ENCODE results near the gene OPCML.

OPCML gene

GRCh38 chr11:132653237-132653636 lies 879.1 kb downstream of the OPCML start:
- TF ChIP-seq, protein P1, sequence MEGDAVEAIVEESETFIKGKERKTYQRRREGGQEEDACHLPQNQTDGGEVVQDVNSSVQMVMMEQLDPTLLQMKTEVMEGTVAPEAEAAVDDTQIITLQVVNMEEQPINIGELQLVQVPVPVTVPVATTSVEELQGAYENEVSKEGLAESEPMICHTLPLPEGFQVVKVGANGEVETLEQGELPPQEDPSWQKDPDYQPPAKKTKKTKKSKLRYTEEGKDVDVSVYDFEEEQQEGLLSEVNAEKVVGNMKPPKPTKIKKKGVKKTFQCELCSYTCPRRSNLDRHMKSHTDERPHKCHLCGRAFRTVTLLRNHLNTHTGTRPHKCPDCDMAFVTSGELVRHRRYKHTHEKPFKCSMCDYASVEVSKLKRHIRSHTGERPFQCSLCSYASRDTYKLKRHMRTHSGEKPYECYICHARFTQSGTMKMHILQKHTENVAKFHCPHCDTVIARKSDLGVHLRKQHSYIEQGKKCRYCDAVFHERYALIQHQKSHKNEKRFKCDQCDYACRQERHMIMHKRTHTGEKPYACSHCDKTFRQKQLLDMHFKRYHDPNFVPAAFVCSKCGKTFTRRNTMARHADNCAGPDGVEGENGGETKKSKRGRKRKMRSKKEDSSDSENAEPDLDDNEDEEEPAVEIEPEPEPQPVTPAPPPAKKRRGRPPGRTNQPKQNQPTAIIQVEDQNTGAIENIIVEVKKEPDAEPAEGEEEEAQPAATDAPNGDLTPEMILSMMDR (IDR thresholded peaks at IDR 0.05): no peak
- no peak for TF ChIP-seq ZFX (IDR thresholded peaks at IDR 0.05; ENCODE audit: borderline replicate concordance)
- no peak overlapping the region for H3K27ac ChIP-seq

GRCh38 chr11:132650969-132651720 lies 881.2 kb downstream of the OPCML start:
- no peak overlapping the region for H3K27ac ChIP-seq
- TF ChIP-seq, protein P1 (IDR thresholded peaks at IDR 0.05): no peak
- no peak for TF ChIP-seq ZFX (IDR thresholded peaks at IDR 0.05; ENCODE audit: borderline replicate concordance)

GRCh38 chr11:132649277-132649676 lies 883.0 kb downstream of the OPCML start:
- TF ChIP-seq, protein P1 (IDR thresholded peaks at IDR 0.05): no peak
- TF ChIP-seq ZFX (IDR thresholded peaks at IDR 0.05; ENCODE audit: borderline replicate concordance): no peak
- no peak overlapping the region for H3K27ac ChIP-seq

DNA sequence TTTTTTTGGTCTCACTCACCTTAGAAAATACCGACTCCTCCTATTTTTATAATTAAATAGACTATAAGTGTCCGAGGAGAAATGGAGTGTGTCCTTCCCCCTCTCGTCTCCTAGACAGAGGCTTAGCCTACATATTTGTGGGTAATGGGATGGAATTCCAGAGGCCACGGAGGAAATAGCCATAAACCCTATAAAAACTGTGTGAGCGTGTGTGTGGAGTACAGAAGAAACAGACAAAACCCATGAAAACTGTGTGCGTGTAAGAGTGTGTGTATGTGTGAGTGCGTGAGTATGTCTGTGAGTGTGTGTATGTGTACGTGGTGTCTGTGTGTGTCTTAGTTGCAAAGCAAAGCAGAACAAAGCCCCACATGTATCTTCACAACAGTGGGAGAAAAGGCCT lies 883.5 kb downstream of the OPCML start:
- TF ChIP-seq, protein P1 (IDR thresholded peaks at IDR 0.05): no peak
- TF ChIP-seq ZFX (IDR thresholded peaks at IDR 0.05; ENCODE audit: borderline replicate concordance): no peak
- no peak overlapping the region for H3K27ac ChIP-seq

DNA sequence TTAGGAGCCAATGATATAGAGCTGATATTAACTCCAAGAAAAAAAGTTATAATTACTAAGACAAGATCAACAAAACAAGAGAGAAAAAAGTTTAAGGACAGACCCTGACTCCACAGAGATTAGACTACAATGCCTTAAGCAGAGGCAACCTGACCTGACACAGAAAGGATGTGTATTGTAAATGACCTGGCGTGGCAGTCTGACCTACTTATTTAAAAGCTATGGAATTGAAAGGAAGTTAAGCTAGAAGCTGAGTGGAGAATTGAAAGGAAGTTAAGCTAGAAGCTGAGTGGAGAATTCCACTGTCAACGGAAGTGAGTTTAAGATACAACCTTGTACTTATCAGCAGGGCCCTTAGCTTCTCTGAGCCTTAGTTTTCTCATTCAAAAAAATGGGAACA lies 885.4 kb downstream of the OPCML start:
- H3K27ac ChIP-seq: no peak overlapping the region
- TF ChIP-seq ZFX (IDR thresholded peaks at IDR 0.05; ENCODE audit: borderline replicate concordance): no peak
- TF ChIP-seq, protein P1 (IDR thresholded peaks at IDR 0.05): no peak

GRCh38 chr11:132644520-132645239 lies 887.6 kb downstream of the OPCML start:
- TF ChIP-seq ZFX (IDR thresholded peaks at IDR 0.05; ENCODE audit: borderline replicate concordance): no peak
- TF ChIP-seq, protein P1 (IDR thresholded peaks at IDR 0.05): no peak
- H3K27ac ChIP-seq: no peak overlapping the region

- no peak for TF ChIP-seq ZFX (IDR thresholded peaks at IDR 0.05; ENCODE audit: borderline replicate concordance)
- TF ChIP-seq, protein P1 (IDR thresholded peaks at IDR 0.05): no peak
- no peak overlapping the region for H3K27ac ChIP-seq
Observed at GRCh38 chr11:132643239-132643638, 889.1 kb downstream of the OPCML start.
